GM19397 (cell line): ENCODE measurements around the gene SHC1.
A peak's percentile ranks its signal among the peaks of the same experiment; 100 is the strongest.

Source experiments
- ATAC-seq: cut with Tn5 transposase; IDR thresholded peaks from one replicate; pipeline ENCODE4 v1.9.1; 2021; ENCODE audit warnings: mild to moderate bottlenecking, moderate library complexity; ENCODE audit not compliant: unreplicated experiment

SHC1 gene

DNA sequence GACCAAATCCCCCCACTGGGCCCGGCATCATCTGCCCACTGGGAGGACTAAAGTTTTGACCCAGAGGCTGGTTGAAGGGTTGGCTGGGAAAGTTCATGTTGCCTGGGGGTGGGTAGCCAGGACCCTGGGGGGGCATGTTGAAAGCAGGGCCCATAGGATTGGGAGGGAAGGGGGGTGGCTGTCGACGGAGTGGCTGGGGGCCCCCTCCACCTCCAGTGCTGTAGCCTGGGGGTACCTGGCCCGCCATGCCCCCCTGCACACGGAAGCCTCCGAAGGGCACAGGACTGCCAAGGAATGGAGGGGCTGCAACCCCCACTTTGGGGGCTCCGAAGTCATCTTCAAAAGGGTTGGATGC lies 11.1 kb downstream of the SHC1 start:
- no peak for ATAC-seq

GRCh38 chr1:154958681-154959425 lies 11.7 kb downstream of the SHC1 start:
- no peak for ATAC-seq

GRCh38 chr1:154958036-154958435 lies 12.5 kb downstream of the SHC1 start:
- ATAC-seq = no peak

- ATAC-seq = no peak
Observed at GRCh38 chr1:154957091-154957657, 13.4 kb downstream of the SHC1 start.

- no peak for ATAC-seq
Observed at GRCh38 chr1:154956544-154956941, 14.0 kb downstream of the SHC1 start.

DNA sequence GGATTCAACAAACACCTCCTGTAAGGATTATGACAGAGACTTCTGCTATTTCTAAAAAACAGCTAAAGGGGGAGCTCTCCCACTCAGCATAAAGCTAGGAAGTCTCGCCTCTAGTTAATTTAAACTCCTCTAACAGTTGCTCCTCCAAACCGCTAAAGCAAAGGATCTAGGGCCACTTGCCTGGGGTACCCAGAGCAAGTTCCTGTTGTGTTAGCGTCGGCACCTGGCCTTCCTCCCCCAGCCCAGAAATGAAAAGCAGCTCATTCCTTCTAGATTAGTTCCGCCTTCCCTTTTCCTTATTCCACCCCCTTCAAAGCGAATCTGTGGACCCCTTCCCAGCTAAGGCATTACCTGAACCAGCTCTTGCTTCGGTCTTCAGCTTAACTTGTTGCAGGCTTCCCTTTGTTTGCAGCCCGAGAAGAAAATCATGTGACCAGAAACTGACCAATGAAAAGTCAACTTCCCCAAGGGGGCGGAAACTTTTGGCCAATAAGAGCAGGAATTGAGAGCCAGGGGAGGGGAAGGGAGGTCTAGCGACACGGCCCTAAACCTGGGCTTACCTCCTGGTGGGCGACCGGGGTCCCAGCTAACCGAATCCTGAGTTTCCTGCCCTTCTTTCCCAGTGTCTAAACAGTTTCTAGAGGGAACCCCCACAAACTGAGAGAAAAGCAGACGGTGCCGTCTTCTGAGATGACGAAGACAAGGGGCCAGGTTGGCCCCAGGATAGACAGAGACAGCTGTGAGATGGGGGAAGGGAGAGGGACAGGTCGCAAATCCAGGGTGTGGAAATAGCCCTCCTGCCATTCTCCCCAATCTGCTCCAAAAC lies 14.6 kb downstream of the SHC1 start, which contains the start of gene PBXIP1:
PBXIP1 (minus strand) TSS at position 382 of the 826 bp plus-strand sequence. CDS start 2,378 bp downstream, outside the sequence.
- ATAC-seq = peak; percentile 46

DNA sequence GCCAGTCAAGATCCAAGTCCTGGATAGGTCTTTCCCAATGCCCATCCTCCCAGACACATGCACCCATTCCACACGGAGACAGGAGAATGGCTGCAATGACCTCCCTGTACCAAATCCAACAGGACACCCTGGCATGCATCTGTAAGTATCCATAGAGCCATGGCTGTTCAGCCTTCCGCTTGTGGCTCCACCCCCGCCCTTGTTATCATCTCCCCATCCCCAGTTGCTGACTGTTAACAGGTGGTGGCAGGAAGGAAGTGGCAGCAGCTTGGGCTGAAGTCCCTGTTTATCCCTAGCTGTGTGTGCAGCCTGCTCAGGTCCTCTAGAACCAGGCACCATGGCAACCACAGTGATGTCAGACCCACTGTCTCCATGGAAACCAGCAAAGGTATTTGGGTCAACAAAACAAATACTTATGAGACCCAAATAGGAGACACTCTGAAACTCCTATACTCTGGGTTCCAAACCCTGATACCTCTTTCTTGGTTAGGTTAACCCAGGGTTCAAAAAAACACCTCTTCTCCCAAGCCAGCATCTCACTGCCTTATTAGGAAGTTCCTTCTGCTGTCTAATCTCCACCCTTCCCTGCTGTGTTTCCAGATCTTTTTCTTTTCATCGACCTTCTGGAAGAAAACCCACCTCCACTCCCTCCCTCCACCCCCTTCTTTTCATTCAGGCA lies 15.4 kb downstream of the SHC1 start:
- peak; percentile 57 for ATAC-seq

- no peak for ATAC-seq
Observed at GRCh38 chr1:154954541-154954940, 16.0 kb downstream of the SHC1 start.

DNA sequence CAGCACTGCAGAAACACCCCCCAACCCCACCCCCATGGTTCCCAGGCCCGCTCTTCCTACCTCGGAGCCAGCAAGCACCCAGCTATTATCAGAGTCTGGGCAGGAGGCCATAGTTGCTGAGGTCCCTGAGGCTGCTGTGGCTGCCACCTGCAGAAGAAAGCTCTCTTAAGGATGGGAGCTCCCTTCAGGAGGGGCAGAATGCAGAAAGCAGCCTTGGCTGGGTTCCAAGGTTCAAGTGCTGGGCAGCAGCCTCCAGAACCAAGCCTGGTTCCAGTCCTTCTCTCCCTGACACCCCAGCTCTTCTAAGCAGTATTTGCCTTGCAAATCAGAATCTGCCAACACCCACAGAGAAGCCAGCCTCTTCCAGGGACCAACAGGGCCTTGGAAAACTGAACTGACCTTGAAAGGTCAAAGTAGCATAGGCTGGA lies 16.9 kb downstream of the SHC1 start:
- no peak for ATAC-seq

- ATAC-seq = no peak
Observed at GRCh38 chr1:154952664-154953063, 17.9 kb downstream of the SHC1 start.

- no peak for ATAC-seq
Observed at GRCh38 chr1:154951901-154952657, 18.5 kb downstream of the SHC1 start.

- no peak for ATAC-seq
Observed at GRCh38 chr1:154948079-154948478, 22.5 kb downstream of the SHC1 start.

DNA sequence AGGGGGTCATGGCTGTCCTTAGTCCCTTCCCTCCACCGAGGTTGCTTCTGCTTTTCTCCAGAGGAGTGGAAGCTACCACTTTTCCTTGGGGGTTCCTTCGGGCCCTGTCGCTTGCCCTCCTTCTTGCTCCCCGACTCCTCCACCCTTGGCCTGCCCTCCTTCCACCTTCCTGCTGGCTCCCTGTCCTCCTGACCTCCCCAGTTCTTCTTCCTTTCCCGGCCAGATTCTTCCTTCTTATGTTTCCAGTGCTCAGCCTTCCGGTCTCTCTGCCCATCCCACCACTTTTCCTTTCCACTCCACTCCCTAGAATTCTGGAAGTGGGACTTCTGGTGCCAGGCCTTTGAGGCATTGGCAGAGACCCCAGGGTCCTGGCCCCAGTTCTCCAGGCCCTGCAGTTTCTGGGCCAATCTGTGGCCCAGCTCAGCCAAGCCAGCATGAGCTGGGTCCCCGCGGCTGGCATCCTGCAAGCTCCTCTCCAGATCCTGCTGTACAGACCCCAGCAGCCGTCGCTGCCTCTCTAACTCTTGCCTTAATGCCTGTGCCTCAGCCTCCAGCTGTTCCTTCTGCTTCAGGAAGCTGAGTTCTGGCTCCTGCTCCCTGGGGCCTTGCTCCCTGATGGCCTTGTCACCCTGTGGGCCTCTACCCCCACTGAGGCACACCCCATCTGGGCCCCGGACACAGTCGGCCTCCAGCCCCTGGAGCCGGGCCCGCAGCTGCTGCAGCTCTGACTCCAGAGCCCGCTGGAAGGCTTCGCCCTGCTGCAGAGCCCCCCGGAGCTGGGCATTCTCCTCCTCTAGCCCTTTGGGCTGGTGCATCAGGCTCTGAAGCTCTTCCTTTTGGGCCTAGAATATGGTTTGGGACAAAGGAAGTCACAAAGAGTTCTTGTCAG lies 24.3 kb downstream of the SHC1 start:
- no peak for ATAC-seq

DNA sequence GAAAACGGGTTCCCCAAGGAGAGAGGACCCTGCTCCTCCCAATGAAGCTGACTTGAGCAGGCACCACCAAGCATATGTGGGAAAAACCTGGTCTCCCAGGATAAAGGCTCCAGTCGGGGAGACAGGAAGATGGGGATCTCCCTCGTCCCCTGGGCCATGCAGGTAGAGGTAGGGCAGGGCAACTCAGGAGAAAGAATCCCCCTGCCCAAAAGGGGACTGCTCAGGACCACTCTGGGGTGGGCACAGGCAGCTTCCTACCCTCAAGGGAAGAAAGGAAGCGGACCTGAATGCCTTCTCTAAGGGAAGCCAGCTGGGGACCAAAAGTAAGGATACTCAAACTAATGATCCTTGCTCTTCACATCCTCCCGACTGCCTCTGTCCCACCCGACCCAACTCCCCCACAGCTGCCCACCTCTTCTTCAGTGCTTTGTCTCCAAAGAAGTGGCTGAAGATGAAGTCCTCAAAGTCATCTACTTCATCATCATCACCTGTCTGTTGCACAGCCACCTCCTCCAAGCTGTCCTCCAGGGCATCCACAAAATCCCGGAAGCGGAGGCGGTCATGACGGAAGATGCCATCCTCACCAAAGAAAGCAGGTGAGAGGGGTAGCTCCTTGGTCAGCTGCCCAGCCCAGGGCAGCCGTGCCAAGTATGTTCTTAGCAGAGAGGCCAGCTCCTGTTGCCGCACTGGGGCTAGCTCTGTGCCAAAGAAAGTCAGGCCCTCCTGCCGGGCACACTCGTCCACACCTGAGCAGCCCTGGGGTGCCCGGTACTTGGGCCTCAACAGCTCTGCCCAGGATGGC lies 25.2 kb downstream of the SHC1 start:
- ATAC-seq = no peak

DNA sequence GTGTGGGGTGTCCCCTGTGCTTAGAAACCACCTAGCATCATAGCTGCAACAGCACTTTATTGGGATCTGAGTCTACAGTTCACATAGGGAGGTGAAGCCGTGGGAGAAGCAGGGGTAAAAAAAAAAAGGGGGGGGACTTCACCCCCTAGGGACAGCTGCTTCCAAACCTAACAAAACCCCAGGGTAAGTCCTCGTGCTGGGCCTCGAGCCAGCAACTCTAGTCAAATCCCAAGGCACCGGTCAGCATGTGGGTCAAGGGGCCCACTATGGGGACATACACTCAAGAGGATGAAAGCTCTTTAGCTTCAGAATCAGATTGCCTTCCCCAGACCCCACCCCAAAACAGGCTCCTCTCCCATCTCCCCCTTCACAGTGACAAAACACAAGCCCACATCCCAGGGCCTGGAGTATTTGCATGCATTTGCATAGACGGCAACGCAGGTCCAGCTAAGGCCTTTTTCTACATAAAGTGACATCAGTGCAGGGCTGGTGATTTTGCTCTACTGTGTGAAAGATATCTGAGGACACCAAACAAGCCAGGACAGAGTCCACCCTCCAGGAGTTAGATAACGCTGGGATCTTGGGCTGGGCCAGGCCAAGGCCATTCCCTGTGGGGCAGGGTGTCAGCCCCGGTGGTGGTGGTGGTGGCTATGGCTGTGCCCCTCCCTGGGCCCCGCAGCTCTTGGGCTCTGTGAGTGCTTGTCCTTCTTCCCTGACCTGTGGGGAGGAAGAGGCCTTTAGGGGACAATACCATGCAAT lies 26.0 kb downstream of the SHC1 start:
- no peak for ATAC-seq

GRCh38 chr1:154943649-154944400 lies 26.7 kb downstream of the SHC1 start:
- ATAC-seq = no peak

DNA sequence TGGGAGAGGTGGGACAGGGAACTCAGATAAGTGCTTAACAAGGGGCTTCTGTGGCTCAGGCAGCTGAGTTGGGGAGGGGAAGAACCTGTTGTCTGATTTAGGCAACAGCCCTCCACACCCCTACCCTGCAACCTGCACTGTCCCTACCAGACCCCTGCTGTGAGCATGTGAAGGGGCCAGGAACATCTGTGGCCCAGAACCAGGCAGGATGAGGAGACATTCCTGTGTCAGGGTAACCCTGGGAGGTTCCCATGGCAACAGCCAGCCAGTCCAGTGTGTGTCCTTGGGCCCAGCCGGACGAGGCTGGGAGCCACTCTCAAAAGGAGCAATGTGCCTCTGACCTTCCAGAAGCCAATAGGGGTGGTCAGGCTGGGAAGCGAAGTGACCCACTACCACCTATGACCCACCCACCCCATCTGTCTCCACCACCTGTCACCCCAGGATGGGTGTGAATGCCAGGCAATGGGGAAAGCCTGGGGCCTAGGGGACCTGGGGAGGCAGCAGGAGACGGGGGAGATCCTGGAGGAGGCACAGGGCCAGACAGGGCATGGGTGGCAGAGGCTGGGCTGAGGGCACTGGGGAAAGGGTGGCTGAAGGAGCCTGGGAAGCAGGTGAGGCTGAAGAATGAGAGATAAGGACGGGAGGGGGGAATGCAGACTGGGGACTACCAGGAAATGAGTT lies 29.1 kb downstream of the SHC1 start:
- no peak for ATAC-seq
